WERI-Rb-1 (cell line): ENCODE data around the gene MEN1.

ENCODE experiments used
- DNase-seq: peaks from one replicate; pipeline ENCODE4 v3.0.0-alpha.2; 2020
- H3K27ac ChIP-seq: fragments of 250-450 bp; sonication (Bioruptor Pico); 2 replicates; pipeline ENCODE4 v1.5.1; 2020; ENCODE audit warnings: mild to moderate bottlenecking, moderate library complexity
- H3K27me3 ChIP-seq: fragments of 250-450 bp; sonication (Bioruptor Pico); 2 replicates; pipeline ENCODE4 v1.5.1; 2021; ENCODE audit warnings: mild to moderate bottlenecking, low read depth, moderate library complexity; ENCODE audit not compliant: insufficient read depth, severe bottlenecking
- H3K36me3 ChIP-seq: fragments of 250-450 bp; sonication (Bioruptor Pico); 2 replicates; pipeline ENCODE4 v1.5.1; 2020; ENCODE audit warnings: mild to moderate bottlenecking, moderate library complexity
- H3K4me3 ChIP-seq: 2 replicates; pipeline ENCODE4 v1.5.1; 2011; ENCODE audit warnings: low read depth, mild to moderate bottlenecking, control low read depth, low read length
- H3K9me3 ChIP-seq: fragments of 250-450 bp; sonication (Bioruptor Pico); 2 replicates; pipeline ENCODE4 v1.5.1; 2021; ENCODE audit warnings: mild to moderate bottlenecking, moderate library complexity; ENCODE audit not compliant: severe bottlenecking
- CTCF ChIP-seq: IDR thresholded peaks from 2 replicates; pipeline ENCODE4 v1.5.1; 2011; ENCODE audit warnings: low read depth, mild to moderate bottlenecking, control low read depth, inconsistent platforms, low read length

MEN1 gene

DNA sequence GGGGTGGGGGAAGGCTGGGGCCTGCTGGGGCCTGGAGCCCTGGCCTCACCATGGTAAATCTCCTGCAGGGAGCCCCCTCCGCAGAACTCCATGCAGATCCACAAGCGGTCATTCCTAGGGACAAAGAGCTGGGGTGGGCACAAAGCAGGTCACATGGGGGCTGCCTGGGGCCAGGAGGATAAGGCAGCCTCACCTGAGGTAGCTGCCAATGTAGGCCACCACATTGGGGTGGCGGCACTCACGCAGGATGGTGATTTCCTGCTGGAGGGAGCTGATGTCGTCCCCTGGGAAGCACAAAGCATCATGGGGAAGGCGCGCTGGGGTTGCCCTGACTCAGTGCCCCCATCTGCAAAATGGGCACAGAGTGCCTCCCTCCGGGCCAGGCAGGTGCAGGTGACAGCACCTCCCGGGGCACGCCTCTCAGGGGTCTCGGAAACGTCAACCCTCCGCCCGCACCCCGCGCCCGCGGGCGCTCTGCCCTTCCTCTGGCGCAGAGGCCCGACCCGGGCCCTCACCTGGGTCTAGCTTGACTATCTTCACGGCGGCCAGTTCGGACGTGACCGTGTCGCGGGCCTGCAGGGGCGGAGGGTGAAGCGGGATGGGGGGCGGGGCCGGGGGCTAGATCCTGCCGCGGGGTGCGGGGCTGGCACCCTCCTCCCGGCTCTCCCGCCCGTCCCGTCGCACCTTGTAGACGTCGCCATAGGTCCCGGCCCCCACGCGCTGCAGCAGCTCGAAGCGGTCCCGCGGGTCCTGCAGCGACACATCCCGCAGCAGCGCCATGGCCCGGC is 7.8 kb downstream of the MEN1 start:
- Histone ChIP-seq H3K27me3 (no peaks in the 10 kb centered on the region), H3K36me3 (peaks cover 58% of the 10 kb centered on the region), H3K4me3 (peak overlapping the region; percentile 45), H3K9me3 (no peaks in the 10 kb centered on the region), H3K27ac (peak overlapping the region; percentile 48; the same call in 1 of the 2 replicates)
- peak; percentile 48 for DNase-seq
- no peak for TF ChIP-seq CTCF

DNA sequence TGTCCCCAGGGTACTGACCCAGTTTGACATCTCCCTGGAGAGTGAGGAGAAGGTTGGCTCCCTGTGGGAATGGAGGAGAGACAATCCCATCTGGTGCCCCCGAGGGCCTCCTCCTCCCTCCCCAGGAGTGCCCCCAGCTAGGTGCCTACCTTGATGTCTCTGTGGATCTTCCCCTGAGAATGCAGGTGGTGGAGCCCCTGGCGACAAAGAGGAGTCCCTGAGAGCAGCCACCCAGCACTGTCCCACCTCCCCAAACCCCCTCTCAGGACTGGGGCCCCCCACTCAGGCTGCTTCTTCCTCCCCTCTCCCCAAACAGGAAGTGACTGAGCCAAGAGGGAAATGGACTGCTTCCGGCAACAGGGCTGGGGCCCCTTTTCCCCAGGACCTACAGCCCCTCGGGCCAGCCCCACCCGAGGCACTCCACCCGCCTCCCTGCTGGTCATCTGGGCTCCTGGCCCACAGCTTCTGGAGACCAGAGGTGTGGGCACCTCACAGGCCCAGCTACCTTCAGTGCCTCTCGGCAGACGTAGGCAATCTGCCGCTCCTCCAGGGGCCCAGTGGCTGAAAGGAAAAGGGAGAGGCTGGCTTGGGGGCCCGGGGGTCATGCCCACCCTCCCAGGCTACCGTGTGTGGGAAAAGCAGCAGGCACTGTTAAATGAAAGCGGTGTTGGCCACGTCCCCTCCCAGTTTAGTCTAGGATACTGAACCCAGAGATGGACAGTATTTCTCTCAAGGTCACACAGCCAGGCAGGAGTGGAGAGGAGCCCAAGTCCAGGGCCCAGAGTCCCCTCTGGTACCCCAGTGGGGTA is 8.6 kb downstream of the MEN1 start:
- no peak for DNase-seq
- Histone ChIP-seq H3K4me3 (no peak overlapping the region), H3K27ac (no peak overlapping the region), H3K9me3 (no peaks in the 10 kb centered on the region), H3K36me3 (peaks cover 50% of the 10 kb centered on the region), H3K27me3 (no peaks in the 10 kb centered on the region)
- no peak for TF ChIP-seq CTCF

DNA sequence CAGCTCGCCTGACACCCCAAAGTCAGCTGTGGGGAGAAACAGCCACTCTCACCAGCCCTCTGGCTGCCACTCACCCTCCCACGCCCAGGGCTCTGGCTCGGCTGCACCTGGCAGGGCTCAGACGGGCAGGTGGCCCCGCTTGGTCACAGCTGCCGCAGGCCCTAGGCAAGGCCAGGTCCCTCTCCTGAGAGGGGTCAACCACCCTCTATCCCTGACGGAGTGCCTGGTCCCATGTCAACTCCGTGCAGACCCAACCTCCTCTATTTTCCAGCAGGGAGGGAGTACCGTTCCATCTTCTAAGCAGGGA is 9.2 kb downstream of the MEN1 start:
- no peak for DNase-seq
- Histone ChIP-seq H3K27me3 (no peaks in the 10 kb centered on the region), H3K9me3 (no peaks in the 10 kb centered on the region), H3K4me3 (no peak overlapping the region), H3K27ac (no peak overlapping the region), H3K36me3 (peaks cover 50% of the 10 kb centered on the region)
- no peak for TF ChIP-seq CTCF

DNA sequence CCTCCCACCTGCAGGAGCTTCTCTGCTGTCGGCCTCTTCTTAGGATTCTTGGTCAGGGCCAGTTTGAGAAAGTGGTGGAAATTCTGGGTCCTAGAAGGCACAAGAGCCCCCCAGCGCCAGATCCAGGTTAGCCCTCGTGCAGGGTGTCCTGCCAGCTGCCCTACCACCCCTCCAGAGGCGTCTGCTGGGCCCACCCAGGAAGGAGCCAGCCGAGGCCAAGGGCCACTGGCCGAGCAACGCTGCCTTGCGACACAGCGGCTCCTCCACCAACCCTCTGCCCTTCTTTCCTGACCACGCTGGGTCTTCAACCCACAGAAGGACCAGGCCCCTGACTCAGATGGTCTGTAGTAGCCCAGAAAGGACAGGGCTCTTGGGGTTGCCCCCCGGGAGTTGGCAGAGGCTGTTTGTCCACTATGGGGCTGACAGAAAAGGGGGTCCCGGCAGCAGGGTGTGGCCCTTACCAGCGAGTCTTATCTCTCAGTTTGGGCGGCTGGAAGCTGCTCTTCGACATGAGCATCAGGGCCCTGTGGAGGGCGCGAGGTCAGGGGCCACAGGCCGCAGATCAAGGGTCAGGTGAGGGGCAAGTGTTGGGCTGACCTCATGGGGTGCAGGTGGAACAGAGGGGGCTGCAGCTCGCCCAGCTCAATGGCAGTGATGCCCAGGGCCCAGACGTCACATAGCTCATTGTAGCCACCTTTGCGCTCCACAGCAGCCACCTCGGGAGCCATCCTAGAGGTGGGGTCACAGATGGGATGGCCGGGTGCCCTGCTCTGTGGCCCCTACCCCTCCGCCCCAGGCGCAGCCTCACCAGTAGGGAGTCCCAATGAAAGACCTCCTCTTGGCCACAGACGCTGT is 9.8 kb downstream of the MEN1 start:
- no peak for DNase-seq
- no peaks in the 10 kb centered on the region for H3K27me3 ChIP-seq
- no peak overlapping the region for H3K27ac ChIP-seq
- TF ChIP-seq CTCF: no peak
- H3K4me3 ChIP-seq: no peak overlapping the region
- H3K9me3 ChIP-seq: no peaks in the 10 kb centered on the region
- H3K36me3 ChIP-seq: peaks cover 46% of the 10 kb centered on the region

- no peak overlapping the region for H3K27ac ChIP-seq
- no peaks in the 10 kb centered on the region for H3K27me3 ChIP-seq
- DNase-seq: no peak
- no peaks in the 10 kb centered on the region for H3K9me3 ChIP-seq
- H3K4me3 ChIP-seq: no peak overlapping the region
- H3K36me3 ChIP-seq: peaks cover 39% of the 10 kb centered on the region
- no peak for TF ChIP-seq CTCF
These were observed 10.6 kb downstream of the MEN1 start for GRCh38 chr11:64799623-64800302.
